ENCODE measurements around the gene FAT4.

FAT4 gene

GRCh38 chr4:125325733-125326132, 11.0 kb downstream of the FAT4 start:
- Histone ChIP-seq H3K4me2 (no peak overlapping the region), H3K36me3 (no peaks in the 10 kb centered on the region), H3K4me1 (peaks cover 0 to 9% (median 0%) of the 10 kb centered on the region in 10 experiments; a peak in 1 of 20 replicates), H3K27ac (no peak overlapping the region), H3K9ac (no peak overlapping the region), H4K20me1 (no peaks in the 10 kb centered on the region), H3K4me3 (no peak overlapping the region), H3K9me3 (replicated peaks in 1 of 11) (no peaks in the 10 kb centered on the region), H3K27me3 (no peaks in the 10 kb centered on the region)
- no peak for TF ChIP-seq Cebpa-rat (IDR thresholded peaks at IDR 0.05)

GRCh38 chr4:125331116-125331515, 16.4 kb downstream of the FAT4 start:
- H4K20me1 ChIP-seq, result no peaks in the 10 kb centered on the region
- H3K9ac ChIP-seq, result no peak overlapping the region
- no peak overlapping the region for H3K4me2 ChIP-seq
- no peaks in the 10 kb centered on the region for H3K4me1 ChIP-seq
- no peaks in the 10 kb centered on the region for H3K27me3 ChIP-seq
- no peak for TF ChIP-seq Cebpa-rat (IDR thresholded peaks at IDR 0.05)
- H3K9me3 ChIP-seq (replicated peaks in 1 of 11), result no peaks in the 10 kb centered on the region
- H3K27ac ChIP-seq, result no peak overlapping the region
- no peak overlapping the region for H3K4me3 ChIP-seq
- H3K36me3 ChIP-seq, result no peaks in the 10 kb centered on the region

- TF ChIP-seq Cebpa-rat (IDR thresholded peaks at IDR 0.05), result no peak
- Histone ChIP-seq H3K9me3 (replicated peaks in 1 of 11) (no peaks in the 10 kb centered on the region), H3K36me3 (no peaks in the 10 kb centered on the region), H4K20me1 (no peaks in the 10 kb centered on the region), H3K27me3 (no peaks in the 10 kb centered on the region), H3K9ac (no peak overlapping the region), H3K4me2 (no peak overlapping the region), H3K4me1 (no peaks in the 10 kb centered on the region), H3K27ac (no peak overlapping the region), H3K4me3 (no peak overlapping the region)
Measured at GRCh38 chr4:125334926-125335325, 20.2 kb downstream of the FAT4 start.

GRCh38 chr4:125338814-125339213, 24.1 kb downstream of the FAT4 start:
- Histone ChIP-seq H4K20me1 (no peaks in the 10 kb centered on the region), H3K36me3 (no peaks in the 10 kb centered on the region), H3K4me3 (no peak overlapping the region), H3K9ac (no peak overlapping the region), H3K4me1 (no peaks in the 10 kb centered on the region), H3K4me2 (no peak overlapping the region), H3K9me3 (replicated peaks in 1 of 11) (no peaks in the 10 kb centered on the region), H3K27me3 (no peaks in the 10 kb centered on the region), H3K27ac (no peak overlapping the region)
- TF ChIP-seq Cebpa-rat (IDR thresholded peaks at IDR 0.05), result no peak

- Histone ChIP-seq H3K27me3 (no peaks in the 10 kb centered on the region), H4K20me1 (no peaks in the 10 kb centered on the region), H3K27ac (no peak overlapping the region), H3K4me3 (no peak overlapping the region), H3K9me3 (replicated peaks in 1 of 11) (no peaks in the 10 kb centered on the region), H3K9ac (no peak overlapping the region), H3K4me2 (no peak overlapping the region), H3K36me3 (no peaks in the 10 kb centered on the region), H3K4me1 (no peaks in the 10 kb centered on the region)
- TF ChIP-seq Cebpa-rat (IDR thresholded peaks at IDR 0.05), result no peak
Measured at GRCh38 chr4:125344198-125344597, 29.4 kb downstream of the FAT4 start.

GRCh38 chr4:125346616-125347015, 31.9 kb downstream of the FAT4 start:
- Histone ChIP-seq H3K9me3 (replicated peaks in 1 of 11) (no peaks in the 10 kb centered on the region), H3K27ac (no peak overlapping the region), H3K9ac (no peak overlapping the region), H3K36me3 (no peaks in the 10 kb centered on the region), H3K4me1 (no peaks in the 10 kb centered on the region), H3K27me3 (no peaks in the 10 kb centered on the region), H3K4me2 (no peak overlapping the region), H3K4me3 (no peak overlapping the region), H4K20me1 (no peaks in the 10 kb centered on the region)
- no peak for TF ChIP-seq Cebpa-rat (IDR thresholded peaks at IDR 0.05)

- Histone ChIP-seq H3K9me3 (replicated peaks in 1 of 11) (no peaks in the 10 kb centered on the region), H3K9ac (no peak overlapping the region), H3K27me3 (no peaks in the 10 kb centered on the region), H4K20me1 (no peaks in the 10 kb centered on the region), H3K4me2 (no peak overlapping the region), H3K4me1 (peaks cover 0 to 5% (median 0%) of the 10 kb centered on the region in 10 experiments; a peak in 1 of 20 replicates), H3K27ac (no peak overlapping the region), H3K4me3 (no peak overlapping the region), H3K36me3 (no peaks in the 10 kb centered on the region)
- no peak for TF ChIP-seq Cebpa-rat (IDR thresholded peaks at IDR 0.05)
Measured at GRCh38 chr4:125350470-125351135, 35.8 kb downstream of the FAT4 start.

GRCh38 chr4:125352521-125352920, 37.8 kb downstream of the FAT4 start:
- peak overlapping the region in 1 of 11 experiments; percentile 9; a peak in 1 of 22 replicates for H3K4me2 ChIP-seq
- no peaks in the 10 kb centered on the region for H3K27me3 ChIP-seq
- H3K27ac ChIP-seq, result no peak overlapping the region
- H3K9me3 ChIP-seq (replicated peaks in 1 of 11), result no peaks in the 10 kb centered on the region
- H3K36me3 ChIP-seq, result no peaks in the 10 kb centered on the region
- H3K4me1 ChIP-seq, result peaks cover 0 to 5% (median 0%) of the 10 kb centered on the region in 10 experiments; a peak in 1 of 20 replicates
- H3K4me3 ChIP-seq, result no peak overlapping the region
- TF ChIP-seq Cebpa-rat (IDR thresholded peaks at IDR 0.05), result no peak
- no peaks in the 10 kb centered on the region for H4K20me1 ChIP-seq
- H3K9ac ChIP-seq, result no peak overlapping the region

- H3K9me3 ChIP-seq (replicated peaks in 1 of 11), result no peaks in the 10 kb centered on the region
- H3K27ac ChIP-seq, result no peak overlapping the region
- no peaks in the 10 kb centered on the region for H3K36me3 ChIP-seq
- no peaks in the 10 kb centered on the region for H4K20me1 ChIP-seq
- no peak for TF ChIP-seq Cebpa-rat (IDR thresholded peaks at IDR 0.05)
- H3K27me3 ChIP-seq, result no peaks in the 10 kb centered on the region
- no peak overlapping the region for H3K4me2 ChIP-seq
- H3K4me1 ChIP-seq, result peaks cover 0 to 5% (median 0%) of the 10 kb centered on the region in 10 experiments; a peak in 1 of 20 replicates
- no peak overlapping the region for H3K9ac ChIP-seq
- no peak overlapping the region for H3K4me3 ChIP-seq
Measured at GRCh38 chr4:125353131-125353530, 38.4 kb downstream of the FAT4 start.

- TF ChIP-seq Cebpa-rat (IDR thresholded peaks at IDR 0.05), result no peak
- H3K27ac ChIP-seq, result no peak overlapping the region
- no peaks in the 10 kb centered on the region for H3K27me3 ChIP-seq
- H4K20me1 ChIP-seq, result no peaks in the 10 kb centered on the region
- no peak overlapping the region for H3K4me3 ChIP-seq
- H3K9me3 ChIP-seq (replicated peaks in 1 of 11), result no peaks in the 10 kb centered on the region
- no peaks in the 10 kb centered on the region for H3K36me3 ChIP-seq
- no peak overlapping the region for H3K4me2 ChIP-seq
- peaks cover 0 to 5% (median 0%) of the 10 kb centered on the region in 10 experiments; a peak in 1 of 20 replicates for H3K4me1 ChIP-seq
- no peak overlapping the region for H3K9ac ChIP-seq
Measured at GRCh38 chr4:125355791-125356190, 41.0 kb downstream of the FAT4 start.
